Measurements from ENCODE around the gene OR5K2. TPM values are rescaled to one million over a fixed set of nuclear protein-coding genes. Genes with fewer than 3 reads are reported as not detected.

Gene OR5K2
- total RNA-seq, 5 donors from 2014 or later (not counting 1 experiment from before 2014, with no cell fraction given): not detected

DNA sequence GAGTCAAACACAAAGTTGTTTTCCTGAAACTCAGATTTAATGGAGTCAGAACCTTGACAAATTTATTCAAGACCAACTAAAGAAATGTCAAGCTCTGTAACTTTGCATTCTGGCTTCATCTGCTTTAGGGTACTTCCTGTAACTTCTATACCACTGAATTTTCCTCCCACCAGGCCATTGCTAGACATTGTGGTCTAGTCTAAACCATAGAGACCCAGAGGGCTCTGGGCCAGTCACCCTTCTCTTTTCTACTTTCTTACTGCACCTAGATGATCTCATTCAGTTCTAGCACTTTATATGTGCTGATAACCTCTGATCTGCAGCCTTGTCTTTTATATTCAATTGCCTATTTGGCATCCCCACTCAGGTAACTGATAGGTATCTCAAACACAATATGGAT lies 37.3 kb upstream of the OR5K2 start:
- POLR2A ChIA-PET: no interaction called here
- no peaks in the 10 kb centered on the region for H3K4me1 Mint-ChIP-seq
- Histone ChIP-seq H3K4me3 (ENCODE audit: control insufficient read depth in 1 of 2, extremely low read depth in 1 of 2, low read length in 1 of 2) (no peak overlapping the region), H3K4me1 (ENCODE audit: control insufficient read depth in 1 of 2, extremely low read depth in 1 of 2, insufficient read depth in 2 of 2, low read length in 2 of 2) (no peaks in the 10 kb centered on the region), H3K27me3 (replicated peaks in 1 of 2; ENCODE audit: control insufficient read depth in 2 of 2, extremely low read depth in 1 of 2, insufficient read depth in 2 of 2, low read length in 1 of 2) (no peaks in the 10 kb centered on the region), H3K9me3 (no peaks in the 10 kb centered on the region), H3K27ac (ENCODE audit: low read length) (no peak overlapping the region), H3K36me3 (ENCODE audit: control insufficient read depth in 2 of 2, extremely low read depth in 1 of 2, insufficient read depth in 1 of 2, low read length in 1 of 2) (no peaks in the 10 kb centered on the region)
- ATAC-seq (replicated peaks in 1 of 4): no peak
- H3K9me3 Mint-ChIP-seq: peaks cover 0 to 6% (median 0%) of the 10 kb centered on the region in 3 donors
- DNase-seq: no peak
- CTCF ChIA-PET: no interaction called here
- H3K27me3 Mint-ChIP-seq: no peaks in the 10 kb centered on the region
- H3K27ac Mint-ChIP-seq: no peak overlapping the region
- no peaks in the 10 kb centered on the region for H3K36me3 Mint-ChIP-seq
- H3K4me3 Mint-ChIP-seq: no peak overlapping the region

DNA sequence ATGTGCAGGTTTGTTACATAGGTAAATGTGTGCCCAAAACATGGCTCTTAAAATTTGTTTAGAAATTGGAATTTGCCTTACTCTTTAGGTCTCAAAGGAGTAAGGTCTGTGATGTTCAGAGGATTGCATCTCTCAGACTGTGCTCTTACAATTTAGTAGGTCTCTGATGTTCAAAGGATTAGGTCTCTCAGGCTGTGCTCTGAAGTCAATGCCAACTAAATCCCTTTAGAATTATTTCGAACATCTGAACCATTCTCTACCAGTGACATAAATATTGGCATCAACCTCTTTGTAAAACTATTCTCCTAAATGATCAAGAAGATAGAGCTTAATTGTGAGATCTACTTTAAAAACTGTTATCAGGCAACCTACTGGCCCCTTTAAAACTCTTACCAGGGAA lies 34.6 kb upstream of the OR5K2 start, which contains the start of gene OR5K1:
TSS of gene OR5K1 (plus strand) at position 301 of the 400 bp plus-strand sequence. CDS start 6,376 bp downstream, outside the sequence.
- Mint-ChIP-seq H3K4me1 (no peaks in the 10 kb centered on the region), H3K4me3 (no peak within 1 kb of the TSS), H3K27me3 (no peaks in the 10 kb centered on the region), H3K36me3 (no peaks in the 10 kb centered on the region), H3K27ac (no peak within 1 kb of the TSS), H3K9me3 (peaks cover 0 to 4% (median 0%) of the 10 kb centered on the region in 3 donors)
- Histone ChIP-seq H3K27me3 (replicated peaks in 1 of 2; ENCODE audit: control insufficient read depth in 2 of 2, extremely low read depth in 1 of 2, insufficient read depth in 2 of 2, low read length in 1 of 2) (no peaks in the 10 kb centered on the region), H3K27ac (ENCODE audit: low read length) (no peak within 1 kb of the TSS), H3K9me3 (no peaks in the 10 kb centered on the region), H3K4me3 (ENCODE audit: control insufficient read depth in 1 of 2, extremely low read depth in 1 of 2, low read length in 1 of 2) (no peak within 1 kb of the TSS), H3K36me3 (ENCODE audit: control insufficient read depth in 2 of 2, extremely low read depth in 1 of 2, insufficient read depth in 1 of 2, low read length in 1 of 2) (no peaks in the 10 kb centered on the region), H3K4me1 (ENCODE audit: control insufficient read depth in 1 of 2, extremely low read depth in 1 of 2, insufficient read depth in 2 of 2, low read length in 2 of 2) (no peaks in the 10 kb centered on the region)
- no peak for DNase-seq
- WGBS (ENCODE audit: insufficient coverage): no CpG with 5 or more reads among the region's 1 CpG
- ATAC-seq (replicated peaks in 1 of 4): no peak
- ChIA-PET CTCF (no interaction called here), POLR2A (interaction anchor here in 1 of 2 donors (0.6 kb wide), 1 partner anchor 103 kb away, joined by 6 read pairs; no protein-coding TSS in a partner anchor)

GRCh38 chr3:98482717-98483482 lies 14.6 kb upstream of the OR5K2 start:
- no peaks in the 10 kb centered on the region for H3K9me3 ChIP-seq
- H3K27me3 ChIP-seq (replicated peaks in 1 of 2; ENCODE audit: control insufficient read depth in 2 of 2, extremely low read depth in 1 of 2, insufficient read depth in 2 of 2, low read length in 1 of 2): peaks cover 0 to 8% of the 10 kb centered on the region in 2 experiments
- WGBS (ENCODE audit: insufficient coverage): 73% methylated on average over 2 of the region's 3 CpGs
- POLR2A ChIA-PET: no interaction called here
- DNase-seq (no peak), ATAC-seq (replicated peaks in 1 of 4) (no peak)
- no peak overlapping the region for H3K27ac ChIP-seq (ENCODE audit: low read length)
- Mint-ChIP-seq H3K27me3 (peaks cover 7 to 11% of the 10 kb centered on the region in 2 donors), H3K9me3 (peaks cover 20 to 42% (median 27%) of the 10 kb centered on the region in 3 donors), H3K36me3 (peaks cover 29% of the 10 kb centered on the region), H3K4me1 (no peaks in the 10 kb centered on the region), H3K4me3 (no peak overlapping the region), H3K27ac (no peak overlapping the region)
- H3K4me1 ChIP-seq (ENCODE audit: control insufficient read depth in 1 of 2, extremely low read depth in 1 of 2, insufficient read depth in 2 of 2, low read length in 2 of 2): no peaks in the 10 kb centered on the region
- no peaks in the 10 kb centered on the region for H3K36me3 ChIP-seq (ENCODE audit: control insufficient read depth in 2 of 2, extremely low read depth in 1 of 2, insufficient read depth in 1 of 2, low read length in 1 of 2)
- CTCF ChIA-PET: no interaction called here
- no peak overlapping the region for H3K4me3 ChIP-seq (ENCODE audit: control insufficient read depth in 1 of 2, extremely low read depth in 1 of 2, low read length in 1 of 2)

DNA sequence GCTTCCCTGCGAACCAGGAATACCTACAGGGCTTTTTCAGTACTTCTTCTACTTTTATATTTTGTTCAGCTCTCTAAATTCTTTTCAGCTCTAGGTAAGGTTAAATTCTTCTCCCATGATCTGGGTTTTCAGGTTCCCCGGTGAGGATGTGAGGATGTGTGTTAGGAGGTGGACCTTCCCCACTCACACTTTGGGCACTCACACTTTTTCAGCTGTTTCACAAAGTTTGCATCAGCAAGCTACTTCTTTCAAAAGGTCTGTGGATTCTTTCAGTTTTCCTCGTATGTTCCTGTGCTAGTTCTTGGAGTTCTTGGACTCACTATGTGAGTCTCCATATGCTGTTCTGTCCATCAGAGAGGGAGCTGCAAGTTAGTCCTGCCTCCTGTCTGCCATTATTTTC lies 13.9 kb upstream of the OR5K2 start:
- Mint-ChIP-seq H3K4me1 (no peaks in the 10 kb centered on the region), H3K27me3 (peaks cover 8 to 16% of the 10 kb centered on the region in 2 donors), H3K36me3 (peaks cover 32% of the 10 kb centered on the region), H3K27ac (no peak overlapping the region), H3K4me3 (no peak overlapping the region), H3K9me3 (peaks cover 26 to 47% (median 34%) of the 10 kb centered on the region in 3 donors)
- no peak overlapping the region for H3K4me3 ChIP-seq (ENCODE audit: control insufficient read depth in 1 of 2, extremely low read depth in 1 of 2, low read length in 1 of 2)
- no peak for ATAC-seq (replicated peaks in 1 of 4)
- H3K27ac ChIP-seq (ENCODE audit: low read length): no peak overlapping the region
- H3K9me3 ChIP-seq: no peaks in the 10 kb centered on the region
- no peak for DNase-seq
- POLR2A ChIA-PET: no interaction called here
- CTCF ChIA-PET: no interaction called here
- H3K36me3 ChIP-seq (ENCODE audit: control insufficient read depth in 2 of 2, extremely low read depth in 1 of 2, insufficient read depth in 1 of 2, low read length in 1 of 2): no peaks in the 10 kb centered on the region
- no peaks in the 10 kb centered on the region for H3K4me1 ChIP-seq (ENCODE audit: control insufficient read depth in 1 of 2, extremely low read depth in 1 of 2, insufficient read depth in 2 of 2, low read length in 2 of 2)
- 86% methylated on average over 1 of the region's 3 CpGs for WGBS (ENCODE audit: insufficient coverage)
- peaks cover 0 to 8% of the 10 kb centered on the region in 2 experiments for H3K27me3 ChIP-seq (replicated peaks in 1 of 2; ENCODE audit: control insufficient read depth in 2 of 2, extremely low read depth in 1 of 2, insufficient read depth in 2 of 2, low read length in 1 of 2)

DNA sequence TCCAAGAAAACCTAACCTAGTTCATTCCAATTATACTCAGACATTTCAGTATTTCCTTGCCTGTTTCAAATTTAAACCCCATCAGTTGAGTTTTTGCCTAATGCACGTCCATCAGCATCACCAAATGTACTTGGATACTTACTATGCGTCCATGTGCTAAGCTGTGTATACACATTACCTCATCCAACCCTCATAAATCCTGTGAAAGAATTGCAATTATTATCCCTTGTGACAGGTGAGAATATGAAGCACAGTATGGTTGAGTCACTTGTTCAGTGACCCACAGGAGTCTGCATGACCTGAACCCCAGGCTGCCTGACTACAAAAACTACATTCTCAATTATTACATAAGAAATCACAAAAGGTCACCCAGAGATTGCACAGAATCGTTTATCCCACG lies 2.5 kb downstream of the OR5K2 start:
- Mint-ChIP-seq H3K27ac (no peak overlapping the region), H3K4me3 (no peak overlapping the region), H3K9me3 (no peaks in the 10 kb centered on the region), H3K27me3 (no peaks in the 10 kb centered on the region), H3K4me1 (peaks cover 0 to 5% (median 5%) of the 10 kb centered on the region in 3 donors), H3K36me3 (peaks cover 14% of the 10 kb centered on the region)
- CTCF ChIA-PET: no interaction called here
- DNase-seq: no peak
- no peaks in the 10 kb centered on the region for H3K4me1 ChIP-seq (ENCODE audit: control insufficient read depth in 1 of 2, extremely low read depth in 1 of 2, insufficient read depth in 2 of 2, low read length in 2 of 2)
- H3K36me3 ChIP-seq (ENCODE audit: control insufficient read depth in 2 of 2, extremely low read depth in 1 of 2, insufficient read depth in 1 of 2, low read length in 1 of 2): no peaks in the 10 kb centered on the region
- no peaks in the 10 kb centered on the region for H3K27me3 ChIP-seq (replicated peaks in 1 of 2; ENCODE audit: control insufficient read depth in 2 of 2, extremely low read depth in 1 of 2, insufficient read depth in 2 of 2, low read length in 1 of 2)
- no peak for ATAC-seq (replicated peaks in 1 of 4)
- POLR2A ChIA-PET: no interaction called here
- H3K27ac ChIP-seq (ENCODE audit: low read length): no peak overlapping the region
- 90% methylated on average over 2 of the region's 4 CpGs for WGBS (ENCODE audit: insufficient coverage)
- no peaks in the 10 kb centered on the region for H3K9me3 ChIP-seq
- no peak overlapping the region for H3K4me3 ChIP-seq (ENCODE audit: control insufficient read depth in 1 of 2, extremely low read depth in 1 of 2, low read length in 1 of 2)

DNA sequence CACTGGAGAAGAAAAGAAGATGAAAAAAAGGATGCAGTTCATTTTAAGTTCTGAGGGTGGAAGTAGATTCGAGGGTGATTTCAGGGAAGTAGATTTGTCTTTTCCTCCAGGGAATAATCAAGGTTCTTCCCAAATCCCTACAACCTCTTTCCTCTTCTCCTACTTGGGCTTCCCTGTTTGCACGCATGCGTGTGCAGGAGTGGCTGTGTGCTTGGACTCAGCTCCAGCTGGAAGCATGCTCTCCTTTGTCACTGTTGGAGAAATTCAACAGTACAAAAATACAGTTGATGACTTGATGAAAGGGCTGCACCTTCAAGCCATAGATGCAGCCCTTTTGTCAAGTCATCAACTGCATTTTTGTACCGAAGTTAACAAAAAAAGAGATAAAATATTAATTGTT lies 3.8 kb downstream of the OR5K2 start:
- Histone ChIP-seq H3K27ac (ENCODE audit: low read length) (no peak overlapping the region), H3K9me3 (no peaks in the 10 kb centered on the region), H3K27me3 (replicated peaks in 1 of 2; ENCODE audit: control insufficient read depth in 2 of 2, extremely low read depth in 1 of 2, insufficient read depth in 2 of 2, low read length in 1 of 2) (no peaks in the 10 kb centered on the region), H3K36me3 (ENCODE audit: control insufficient read depth in 2 of 2, extremely low read depth in 1 of 2, insufficient read depth in 1 of 2, low read length in 1 of 2) (no peaks in the 10 kb centered on the region), H3K4me3 (ENCODE audit: control insufficient read depth in 1 of 2, extremely low read depth in 1 of 2, low read length in 1 of 2) (no peak overlapping the region), H3K4me1 (ENCODE audit: control insufficient read depth in 1 of 2, extremely low read depth in 1 of 2, insufficient read depth in 2 of 2, low read length in 2 of 2) (no peaks in the 10 kb centered on the region)
- CTCF ChIA-PET: no interaction called here
- peaks cover 0 to 5% (median 5%) of the 10 kb centered on the region in 3 donors for H3K4me1 Mint-ChIP-seq
- peaks cover 18% of the 10 kb centered on the region for H3K36me3 Mint-ChIP-seq
- POLR2A ChIA-PET: no interaction called here
- H3K9me3 Mint-ChIP-seq: no peaks in the 10 kb centered on the region
- DNase-seq (no peak), ATAC-seq (replicated peaks in 1 of 4) (no peak)
- no CpG with 5 or more reads among the region's 4 CpGs for WGBS (ENCODE audit: insufficient coverage)
- H3K27me3 Mint-ChIP-seq: no peaks in the 10 kb centered on the region
- no peak overlapping the region for H3K27ac Mint-ChIP-seq
- H3K4me3 Mint-ChIP-seq: no peak overlapping the region

Data from T-cell (primary cell).